T-helper 22 cell (primary cell): ENCODE measurements around the gene F13A1.

Source experiments
- DNase-seq: peaks from one replicate; pipeline ENCODE4 v3.0.0-alpha.2; 2020; ENCODE audit warnings: low read depth

Gene F13A1

DNA sequence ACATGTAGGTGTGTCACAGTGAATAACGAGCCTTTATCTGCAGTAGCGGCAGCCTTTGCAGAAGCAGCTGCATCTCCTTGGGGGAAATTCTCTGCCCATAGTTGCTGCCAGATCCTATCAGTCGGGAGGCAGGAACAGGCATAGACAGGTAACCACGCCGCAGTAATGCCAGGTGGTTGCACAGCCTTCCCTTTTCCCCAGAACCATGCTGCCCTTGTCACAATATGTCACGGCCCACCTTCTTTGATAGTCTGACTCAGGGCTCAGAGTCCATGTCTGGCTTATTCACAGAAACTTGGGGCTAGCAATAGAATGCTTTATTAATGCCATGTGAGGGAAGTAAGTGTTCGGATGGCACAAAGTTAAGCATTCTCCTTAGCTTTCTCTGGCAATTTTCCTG, 76.6 kb downstream of the F13A1 start:
- no peak for DNase-seq

- DNase-seq, result no peak
Observed at GRCh38 chr6:6239598-6240581, 80.6 kb downstream of the F13A1 start.

DNA sequence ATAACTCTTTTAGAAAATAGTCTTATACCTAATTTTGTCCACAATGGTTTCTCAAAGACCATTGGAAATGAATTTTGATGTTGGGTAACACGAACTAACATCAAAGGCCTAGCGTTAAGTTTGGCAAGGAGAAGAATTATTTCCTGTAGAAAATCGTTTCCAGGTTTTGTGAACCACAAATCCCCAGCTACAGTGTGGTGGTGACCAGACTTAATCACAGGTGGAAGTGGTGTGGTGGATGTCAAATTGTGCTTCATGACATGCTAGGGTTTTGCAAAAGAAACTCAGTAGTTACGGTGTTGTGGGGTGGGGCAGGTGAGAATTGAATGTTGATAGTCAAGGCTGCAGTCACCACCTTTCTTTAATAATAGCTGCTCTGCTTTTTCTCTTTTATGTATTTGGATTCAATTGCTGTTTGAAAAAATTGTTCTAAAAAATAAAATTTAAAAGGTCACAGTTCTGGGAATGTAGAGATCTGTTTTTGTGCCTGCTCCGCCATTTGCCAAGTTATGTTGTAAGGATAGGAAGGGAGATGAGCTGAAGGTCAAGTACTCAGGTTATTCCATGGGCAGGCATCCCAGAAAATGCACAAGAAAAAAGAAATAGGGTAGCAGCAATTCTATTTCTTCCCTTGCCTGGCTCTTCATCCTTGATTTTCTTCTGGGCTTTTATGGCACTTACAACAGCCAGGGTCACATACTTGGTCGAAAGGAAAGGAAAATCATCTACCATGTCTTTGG, 83.6 kb downstream of the F13A1 start:
- DNase-seq, result no peak

DNA sequence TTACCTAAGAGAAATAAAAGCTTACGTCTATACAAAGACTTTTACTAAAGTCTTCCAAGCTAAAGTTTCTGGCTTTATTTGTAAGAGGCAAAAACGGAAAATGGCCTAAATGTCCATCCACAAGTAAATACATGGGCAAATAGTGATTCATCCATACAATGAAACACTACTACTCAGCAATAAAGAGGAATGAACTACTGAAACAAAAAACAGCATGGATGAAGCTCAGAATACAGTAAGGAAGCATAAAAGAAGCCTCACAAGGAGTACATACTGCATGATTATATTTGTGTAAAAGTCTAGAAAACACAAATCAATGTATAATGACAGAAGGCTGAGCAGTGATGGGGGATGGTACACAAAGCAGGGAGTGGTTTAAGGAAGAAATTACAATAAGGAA, 84.7 kb downstream of the F13A1 start:
- DNase-seq, result no peak

DNA sequence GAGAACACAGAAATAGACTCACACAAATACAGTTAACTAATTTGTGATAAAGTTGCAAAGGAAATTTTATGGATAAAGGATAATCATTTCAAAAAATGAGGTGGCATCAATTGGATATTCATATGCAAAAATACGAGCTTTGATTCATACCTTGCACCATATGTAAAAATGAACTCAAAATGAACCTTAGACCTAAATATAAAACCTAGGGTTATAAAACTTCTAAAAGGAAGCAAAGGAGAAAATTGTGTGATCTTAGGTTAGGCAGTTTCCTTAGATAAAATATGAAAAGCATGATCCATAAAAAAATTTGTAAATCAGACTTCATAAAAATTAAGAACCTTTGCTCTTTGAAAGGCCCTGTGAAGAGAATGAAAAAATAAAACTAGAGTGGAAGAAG, 85.5 kb downstream of the F13A1 start:
- no peak for DNase-seq

DNA sequence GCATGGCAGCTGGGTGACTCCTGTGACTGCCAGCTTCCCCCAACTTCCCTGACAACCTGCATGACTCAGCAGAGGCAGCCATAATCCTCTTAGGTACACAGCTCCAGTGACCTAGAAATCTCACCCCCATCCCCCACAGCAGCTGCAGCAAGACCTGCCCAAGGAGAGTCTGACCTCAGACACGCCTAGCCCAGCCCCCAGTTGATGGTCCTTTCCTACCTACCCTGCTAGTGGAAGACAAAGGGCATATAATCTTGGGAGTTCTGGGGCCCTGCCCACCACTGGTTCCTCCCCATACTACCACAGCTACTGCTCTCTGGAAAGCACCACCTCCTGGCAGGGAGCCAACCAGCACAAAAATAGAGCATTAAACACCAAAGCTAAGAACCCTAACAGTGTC, 90.2 kb downstream of the F13A1 start:
- no peak for DNase-seq

DNA sequence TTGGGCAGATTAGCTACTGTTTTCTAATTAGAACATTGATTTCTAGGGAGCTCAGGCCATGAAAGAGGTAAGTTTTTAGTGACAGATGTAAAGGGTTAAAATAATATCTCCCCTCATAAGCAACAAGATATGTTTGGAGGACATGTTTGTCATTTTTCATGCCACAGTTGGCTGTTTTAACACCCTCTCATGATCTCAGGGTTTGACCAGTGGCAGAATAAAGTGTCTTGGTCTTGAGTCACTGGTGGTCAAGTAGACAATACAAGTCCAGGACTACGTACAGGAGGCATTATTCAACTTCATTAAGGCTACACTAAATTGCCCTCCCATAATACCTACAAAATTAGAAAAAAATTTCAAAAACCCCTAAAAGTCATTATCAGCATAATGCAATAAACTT, 92.6 kb downstream of the F13A1 start:
- DNase-seq, result no peak

GRCh38 chr6:6225885-6226529, 94.5 kb downstream of the F13A1 start:
- DNase-seq, result no peak

DNA sequence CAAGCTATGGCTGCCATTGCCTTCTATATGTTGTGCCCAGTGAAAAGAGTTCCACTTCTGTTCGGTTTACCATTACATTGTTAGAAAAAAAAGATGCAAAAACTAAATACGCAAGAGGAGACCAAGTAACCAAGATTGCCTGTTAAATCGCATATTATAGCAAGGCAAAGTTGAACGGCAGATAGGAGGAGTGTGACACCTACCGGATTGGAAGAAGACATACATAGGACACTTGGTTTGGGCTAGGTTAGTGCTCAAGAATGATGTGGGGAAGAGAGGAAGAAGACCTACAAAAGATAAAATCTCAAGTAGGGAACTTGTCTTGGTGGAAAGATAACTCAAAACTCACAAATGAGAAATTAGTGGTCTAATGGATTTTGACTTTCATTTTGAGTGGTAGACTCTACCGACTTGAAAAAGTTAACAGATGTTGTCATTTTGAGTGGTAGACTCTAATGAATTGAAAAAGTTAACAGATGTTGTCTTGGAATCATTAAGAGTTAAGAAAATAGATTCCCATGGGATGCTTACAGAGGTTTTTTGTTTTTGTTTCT, 95.5 kb downstream of the F13A1 start:
- DNase-seq, result no peak

- DNase-seq, result no peak
Observed at GRCh38 chr6:6221787-6222535, 98.5 kb downstream of the F13A1 start.

DNA sequence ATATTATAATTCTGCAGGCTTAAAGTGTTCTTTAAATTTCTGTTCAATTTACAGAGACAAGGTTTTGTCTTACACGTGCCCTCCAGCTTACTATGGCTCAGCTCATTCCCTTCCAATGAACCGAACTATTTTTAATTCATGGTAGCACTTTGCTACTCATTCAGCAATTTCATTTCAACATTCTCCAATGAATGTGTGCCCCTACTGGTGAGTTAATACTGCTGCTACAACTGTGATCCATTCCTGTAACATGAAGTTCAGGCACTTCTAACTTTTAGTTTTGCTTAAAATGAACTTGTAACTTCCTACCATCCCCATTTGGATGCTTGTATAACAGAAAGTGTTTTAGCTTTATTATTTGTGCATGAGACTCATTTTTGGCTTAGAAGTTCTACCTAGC, 99.7 kb downstream of the F13A1 start:
- DNase-seq, result no peak

GRCh38 chr6:6219716-6220115, 100.7 kb downstream of the F13A1 start:
- no peak for DNase-seq

DNA sequence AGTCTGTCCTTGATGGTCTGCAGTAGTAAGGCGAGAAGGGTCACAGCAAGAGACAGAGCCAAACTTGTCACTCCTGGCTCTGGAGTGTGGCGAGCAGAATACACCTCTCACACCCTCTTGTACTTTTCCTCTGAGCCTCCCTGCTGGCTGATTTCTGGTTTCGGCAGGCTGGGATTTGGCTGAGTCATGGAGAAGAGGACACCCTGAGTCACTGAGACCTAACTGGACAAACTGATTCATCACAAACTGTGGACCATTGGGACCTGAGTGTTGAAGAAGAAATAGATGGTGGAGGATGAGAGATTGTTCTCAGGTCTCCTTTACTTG, 101.7 kb downstream of the F13A1 start:
- no peak for DNase-seq

DNA sequence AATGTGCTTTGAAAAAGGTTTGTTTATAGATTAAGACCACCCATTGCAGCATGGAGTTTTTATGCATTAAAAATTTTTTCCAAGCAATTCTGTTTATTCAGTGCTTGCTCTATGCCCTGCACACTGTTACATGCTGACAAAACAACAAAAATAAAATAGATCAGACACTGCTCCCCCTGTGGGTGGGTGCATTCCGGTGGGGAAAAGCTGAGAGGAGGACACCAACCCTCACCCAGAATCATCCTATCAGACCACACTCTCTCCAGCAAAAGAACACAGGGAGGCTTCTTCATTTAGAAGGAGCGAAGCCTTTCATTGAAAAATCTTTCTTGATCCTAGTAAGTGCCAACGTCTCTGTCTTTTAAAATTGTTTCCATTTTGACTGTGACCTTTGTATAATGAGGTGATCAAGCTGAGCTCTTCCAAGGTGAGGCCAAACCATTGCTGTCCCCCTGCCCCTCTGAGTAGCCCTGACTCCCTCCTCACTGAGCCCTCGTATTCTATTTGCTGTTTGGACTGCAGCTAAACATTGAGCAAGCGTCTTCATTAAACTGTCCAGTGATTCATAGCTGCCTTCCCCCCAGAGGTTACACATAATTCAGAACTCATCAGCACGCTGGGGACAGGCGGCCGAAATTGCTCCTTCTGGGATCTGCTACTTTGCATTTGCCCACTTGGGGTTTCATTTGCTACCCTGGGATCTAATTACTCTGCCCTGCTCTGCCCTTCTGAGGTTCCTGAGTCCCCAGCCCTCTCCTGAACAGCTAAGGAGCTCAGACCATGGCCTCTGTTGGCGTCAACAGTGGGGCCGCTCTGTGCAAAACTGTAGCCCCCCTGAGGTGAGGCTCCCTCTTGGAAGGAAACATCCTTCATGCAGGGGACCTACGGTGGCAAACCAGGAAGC, 102.4 kb downstream of the F13A1 start:
- no peak for DNase-seq

GRCh38 chr6:6210994-6211393, 109.5 kb downstream of the F13A1 start:
- DNase-seq, result no peak

- no peak for DNase-seq
Observed at GRCh38 chr6:6202886-6203285, 117.6 kb downstream of the F13A1 start.

DNA sequence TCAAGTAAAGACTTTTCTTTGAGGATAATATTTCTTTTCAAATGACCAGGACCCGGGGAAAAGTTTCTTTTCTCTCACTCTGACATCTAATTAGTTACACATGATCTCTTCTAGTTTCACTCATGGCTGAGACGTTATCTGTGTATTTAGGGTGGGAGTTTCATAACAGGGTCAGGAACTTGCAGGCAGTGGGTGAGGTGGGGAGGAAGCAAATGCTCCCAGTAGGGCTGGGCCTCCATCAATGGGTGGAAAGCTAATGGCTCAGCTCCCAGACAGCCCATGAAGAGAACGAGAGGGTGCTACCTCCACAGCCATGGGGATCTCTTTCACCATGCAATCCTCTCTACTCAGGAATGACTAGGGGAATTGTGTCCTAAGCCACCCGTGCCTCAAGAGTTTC, 119.3 kb downstream of the F13A1 start:
- no peak for DNase-seq

- DNase-seq, result no peak
Observed at GRCh38 chr6:6199678-6200077, 120.8 kb downstream of the F13A1 start.

DNA sequence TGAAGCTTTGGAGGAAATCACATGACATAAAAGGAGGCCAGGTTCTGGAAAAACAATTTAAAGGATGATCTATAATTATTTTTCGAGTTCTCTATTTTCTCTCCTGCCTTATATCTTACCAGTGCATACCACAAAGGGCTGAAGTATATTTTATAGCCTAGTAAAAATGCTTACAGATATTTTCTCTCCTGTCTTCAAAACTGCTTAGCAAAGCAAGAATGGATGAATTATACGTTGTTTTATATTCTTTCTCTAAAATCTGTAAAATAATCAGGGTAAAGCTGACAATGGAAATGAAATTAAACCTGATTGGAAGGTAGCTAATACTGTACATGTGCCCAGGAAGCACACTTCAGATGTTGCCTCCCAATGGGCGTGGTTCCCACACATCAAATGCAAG, 123.7 kb downstream of the F13A1 start:
- no peak for DNase-seq

DNA sequence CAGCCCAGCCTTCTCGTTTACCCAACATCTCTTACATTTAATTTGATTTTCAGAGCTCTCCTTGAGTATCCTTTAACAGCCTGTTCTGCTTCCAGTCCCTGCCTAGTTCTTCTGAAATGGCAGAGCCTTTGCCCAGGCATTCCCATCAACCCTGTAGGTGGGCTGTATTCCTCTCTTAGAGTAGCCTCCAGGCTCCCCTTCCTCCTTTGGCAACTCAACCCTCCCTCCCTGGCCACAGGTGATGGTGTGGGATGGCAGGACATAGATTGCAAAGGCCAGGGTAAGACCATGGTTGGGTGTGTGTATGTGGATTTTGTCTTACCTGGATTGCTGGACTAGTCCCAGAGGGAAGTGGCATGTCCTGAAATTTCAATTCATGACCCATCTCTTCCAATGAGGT, 125.4 kb downstream of the F13A1 start:
- DNase-seq, result no peak

DNA sequence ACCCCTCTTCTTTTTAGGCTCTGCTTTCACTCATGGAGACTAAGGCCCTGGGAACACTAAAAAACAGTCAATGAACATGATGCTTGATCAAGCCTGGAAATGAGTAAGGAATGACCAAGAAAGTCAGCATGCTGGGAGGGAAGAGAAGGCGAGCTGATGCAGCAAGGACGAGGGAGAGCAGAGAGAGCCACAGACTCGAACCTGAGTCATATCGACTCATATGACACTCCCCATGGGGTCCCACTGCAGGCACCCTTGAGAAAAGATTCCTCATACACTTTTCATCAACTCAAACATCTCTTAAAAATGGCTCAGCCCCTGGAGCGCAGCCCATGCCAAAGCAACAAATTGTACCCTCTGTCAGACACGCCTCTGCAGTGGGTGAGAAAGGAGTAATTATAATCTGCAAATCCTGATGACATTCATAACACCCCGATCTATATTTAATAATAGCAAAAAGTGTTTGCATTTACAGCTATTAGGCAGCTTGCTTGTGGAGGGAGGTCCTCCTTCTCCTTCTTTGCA, 127.2 kb downstream of the F13A1 start:
- no peak for DNase-seq
